ENCODE data around the gene CD180.
"Not testable (repeated sequence)": the region's sequence is repeated elsewhere in the genome, so short reads cannot be mapped to it uniquely, and the experiment has no call there.

The CD180 gene

GRCh38 chr5:67189931-67190330 lies 6.7 kb downstream of the CD180 start:
- no peak for DNase-seq (ENCODE audit: low read depth in 1 of 2, low spot score in 1 of 2)

- DNase-seq (ENCODE audit: low read depth in 1 of 2, low spot score in 1 of 2): no peak
Measured at GRCh38 chr5:67189079-67189354, 7.6 kb downstream of the CD180 start.

- no peak for DNase-seq (ENCODE audit: low read depth in 1 of 2, low spot score in 1 of 2)
Measured at GRCh38 chr5:67188274-67189078, 8.1 kb downstream of the CD180 start.

- no peak for DNase-seq (ENCODE audit: low read depth in 1 of 2, low spot score in 1 of 2)
Measured at GRCh38 chr5:67187006-67187715, 9.4 kb downstream of the CD180 start.

GRCh38 chr5:67183859-67184258 lies 12.7 kb downstream of the CD180 start:
- DNase-seq (ENCODE audit: low read depth in 1 of 2, low spot score in 1 of 2): no peak

GRCh38 chr5:67182301-67182790 lies 14.3 kb downstream of the CD180 start:
- no peak for DNase-seq (ENCODE audit: low read depth in 1 of 2, low spot score in 1 of 2)

DNA sequence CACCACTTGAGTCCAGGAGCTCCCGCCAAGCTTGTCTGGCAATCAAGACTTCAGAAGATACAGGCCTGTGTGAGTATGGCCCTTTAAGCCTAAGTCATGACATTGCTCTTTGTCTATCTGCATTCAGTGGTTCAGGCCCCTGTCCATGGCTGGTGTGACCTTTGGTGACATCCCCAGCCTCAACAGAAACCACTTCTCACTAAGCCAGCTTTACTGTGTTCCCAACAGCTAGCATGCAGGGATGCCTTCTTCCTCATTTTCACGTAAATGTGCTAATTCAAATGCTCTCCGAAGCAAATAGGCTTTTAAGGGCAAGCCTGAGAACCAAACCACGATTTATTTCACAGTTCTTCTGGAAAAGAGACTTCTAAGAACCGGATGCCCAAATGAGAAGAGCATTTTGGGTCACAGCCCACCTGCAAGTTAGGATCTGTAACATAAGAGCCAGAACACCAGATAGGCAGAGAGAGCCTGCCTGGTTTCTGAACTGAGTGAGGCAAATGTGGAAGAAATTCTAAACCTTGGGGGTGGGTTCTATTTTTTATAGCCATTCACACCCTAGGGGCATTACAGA lies 14.9 kb downstream of the CD180 start:
- DNase-seq (ENCODE audit: low read depth in 1 of 2, low spot score in 1 of 2): no peak

DNA sequence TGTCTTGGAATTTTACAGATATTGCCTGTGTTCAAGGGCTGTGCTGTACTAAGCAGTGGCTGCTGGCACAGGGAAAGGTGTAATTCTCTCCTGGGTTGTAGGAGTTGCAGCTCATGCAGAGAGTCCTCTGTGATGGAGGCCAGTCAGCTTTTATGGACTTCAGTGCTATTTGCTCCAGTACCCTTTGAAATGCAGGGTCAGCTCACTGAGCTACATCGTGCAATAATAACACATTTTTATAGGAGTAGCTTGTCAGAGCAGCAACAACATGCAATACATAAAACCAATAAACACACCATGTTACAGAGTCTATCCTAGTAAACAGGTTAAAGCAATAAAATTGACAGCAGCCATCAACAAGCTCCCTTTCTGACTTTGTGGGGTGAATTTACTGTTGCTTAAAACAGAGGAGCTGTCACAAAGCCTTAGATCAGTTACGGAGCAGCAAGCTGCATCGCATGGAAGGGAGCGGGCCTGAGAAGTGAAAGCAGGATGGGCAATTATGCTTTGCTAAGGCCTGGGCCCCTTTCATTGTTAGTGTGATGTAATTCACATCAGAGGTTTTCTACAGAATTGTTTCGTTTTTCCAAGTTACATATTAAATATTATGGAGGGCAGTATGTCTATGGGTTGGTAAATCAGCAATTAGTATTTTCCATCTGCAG lies 16.8 kb downstream of the CD180 start:
- DNase-seq (ENCODE audit: low read depth in 1 of 2, low spot score in 1 of 2): no peak

DNA sequence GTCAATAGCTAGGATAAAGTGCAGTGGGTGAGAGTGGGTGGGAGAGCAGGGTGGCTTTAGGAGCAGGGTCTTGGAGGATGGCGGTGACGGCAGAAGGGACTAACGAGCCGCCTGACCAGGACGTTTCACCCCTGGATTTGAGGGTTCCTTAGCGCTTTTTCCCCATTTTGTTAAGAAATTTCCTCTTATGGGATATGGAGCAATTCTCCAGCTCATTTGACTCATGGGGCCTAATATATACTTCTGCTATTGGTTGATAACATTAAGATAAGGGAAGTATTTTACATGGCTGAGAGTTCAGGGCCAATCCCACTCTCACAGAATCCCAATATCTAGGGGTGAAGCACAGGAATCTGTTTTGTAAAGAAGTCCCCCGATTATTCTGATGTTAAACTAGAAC lies 17.6 kb downstream of the CD180 start:
- DNase-seq (ENCODE audit: low read depth in 1 of 2, low spot score in 1 of 2): no peak

GRCh38 chr5:67178085-67178484 lies 18.5 kb downstream of the CD180 start:
- DNase-seq (ENCODE audit: low read depth in 1 of 2, low spot score in 1 of 2): no peak

DNA sequence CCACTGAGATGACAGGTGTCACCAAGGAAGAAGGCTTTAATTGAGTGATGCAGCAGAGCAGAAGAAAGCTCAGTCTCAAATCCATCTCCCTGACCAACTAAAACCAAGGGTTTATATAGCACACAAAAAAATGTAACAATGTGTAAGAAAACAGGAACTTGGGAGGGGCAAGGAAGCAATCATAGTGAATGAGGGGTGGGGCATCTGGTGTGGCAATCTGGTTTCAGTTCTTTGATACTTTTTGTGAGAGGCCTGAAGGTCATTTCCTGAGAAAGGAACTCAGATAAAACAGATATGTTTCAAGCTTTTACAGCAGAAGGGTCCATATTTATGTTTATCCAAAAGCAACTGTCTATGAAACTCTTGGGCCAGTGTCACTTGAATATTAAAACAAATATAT lies 19.7 kb downstream of the CD180 start:
- DNase-seq (ENCODE audit: low read depth in 1 of 2, low spot score in 1 of 2): no peak

GRCh38 chr5:67173959-67174358 lies 22.6 kb downstream of the CD180 start:
- no peak for DNase-seq (ENCODE audit: low read depth in 1 of 2, low spot score in 1 of 2)

DNA sequence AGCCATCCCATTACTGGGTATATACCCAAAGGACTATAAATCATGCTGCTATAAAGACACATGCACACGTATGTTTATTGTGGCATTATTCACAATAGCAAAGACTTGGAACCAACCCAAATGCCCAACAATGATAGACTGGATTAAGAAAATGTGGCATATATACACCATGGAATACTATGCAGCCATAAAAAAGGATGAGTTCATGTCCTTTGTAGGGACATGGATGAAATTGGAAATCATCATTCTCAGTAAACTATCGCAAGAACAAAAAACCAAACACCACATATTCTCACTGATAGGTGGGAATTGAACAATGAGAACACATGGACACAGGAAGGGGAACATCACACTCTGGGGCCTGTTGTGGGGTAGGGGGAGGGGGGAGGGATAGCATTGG lies 23.2 kb downstream of the CD180 start:
- not testable (repeated sequence) for DNase-seq (ENCODE audit: low read depth in 1 of 2, low spot score in 1 of 2)

- DNase-seq (ENCODE audit: low read depth in 1 of 2, low spot score in 1 of 2): no peak
Measured at GRCh38 chr5:67170767-67171166, 25.8 kb downstream of the CD180 start.

GRCh38 chr5:67168069-67168468 lies 28.5 kb downstream of the CD180 start:
- no peak for DNase-seq (ENCODE audit: low read depth in 1 of 2, low spot score in 1 of 2)

GRCh38 chr5:67166460-67167285 lies 29.9 kb downstream of the CD180 start:
- peak; percentile 52 to 58 for DNase-seq (ENCODE audit: low read depth in 1 of 2, low spot score in 1 of 2)

DNA sequence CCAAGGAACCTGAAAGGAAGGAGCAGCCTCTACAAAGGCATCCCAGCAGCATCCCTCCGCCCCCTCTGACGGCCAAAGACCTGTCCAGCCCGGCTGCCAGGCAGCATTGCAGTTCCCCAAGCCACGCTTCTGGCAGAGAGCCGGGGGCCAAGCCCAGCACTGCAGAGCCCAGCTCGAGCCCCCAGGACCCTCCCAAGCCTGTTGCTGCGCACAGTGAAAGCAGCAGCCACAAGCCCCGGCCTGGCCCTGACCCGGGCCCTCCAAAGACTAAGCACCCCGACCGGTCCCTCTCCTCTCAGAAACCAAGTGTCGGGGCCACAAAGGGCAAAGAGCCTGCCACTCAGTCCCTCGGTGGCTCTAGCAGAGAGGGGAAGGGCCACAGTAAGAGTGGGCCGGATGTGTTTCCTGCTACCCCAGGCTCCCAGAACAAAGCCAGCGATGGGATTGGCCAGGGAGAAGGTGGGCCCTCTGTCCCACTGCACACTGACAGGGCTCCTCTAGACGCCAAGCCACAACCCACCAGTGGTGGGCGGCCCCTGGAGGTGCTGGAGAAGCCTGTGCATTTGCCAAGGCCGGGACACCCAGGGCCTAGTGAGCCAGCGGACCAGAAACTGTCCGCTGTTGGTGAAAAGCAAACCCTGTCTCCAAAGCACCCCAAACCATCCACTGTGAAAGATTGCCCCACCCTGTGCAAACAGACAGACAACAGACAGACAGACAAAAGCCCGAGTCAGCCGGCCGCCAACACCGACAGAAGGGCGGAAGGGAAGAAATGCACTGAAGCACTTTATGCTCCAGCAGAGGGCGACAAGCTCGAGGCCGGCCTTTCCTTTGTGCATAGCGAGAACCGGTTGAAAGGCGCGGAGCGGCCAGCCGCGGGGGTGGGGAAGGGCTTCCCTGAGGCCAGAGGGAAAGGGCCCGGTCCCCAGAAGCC lies 30.8 kb downstream of the CD180 start:
- peak; percentile 58 to 64 for DNase-seq (ENCODE audit: low read depth in 1 of 2, low spot score in 1 of 2)

DNA sequence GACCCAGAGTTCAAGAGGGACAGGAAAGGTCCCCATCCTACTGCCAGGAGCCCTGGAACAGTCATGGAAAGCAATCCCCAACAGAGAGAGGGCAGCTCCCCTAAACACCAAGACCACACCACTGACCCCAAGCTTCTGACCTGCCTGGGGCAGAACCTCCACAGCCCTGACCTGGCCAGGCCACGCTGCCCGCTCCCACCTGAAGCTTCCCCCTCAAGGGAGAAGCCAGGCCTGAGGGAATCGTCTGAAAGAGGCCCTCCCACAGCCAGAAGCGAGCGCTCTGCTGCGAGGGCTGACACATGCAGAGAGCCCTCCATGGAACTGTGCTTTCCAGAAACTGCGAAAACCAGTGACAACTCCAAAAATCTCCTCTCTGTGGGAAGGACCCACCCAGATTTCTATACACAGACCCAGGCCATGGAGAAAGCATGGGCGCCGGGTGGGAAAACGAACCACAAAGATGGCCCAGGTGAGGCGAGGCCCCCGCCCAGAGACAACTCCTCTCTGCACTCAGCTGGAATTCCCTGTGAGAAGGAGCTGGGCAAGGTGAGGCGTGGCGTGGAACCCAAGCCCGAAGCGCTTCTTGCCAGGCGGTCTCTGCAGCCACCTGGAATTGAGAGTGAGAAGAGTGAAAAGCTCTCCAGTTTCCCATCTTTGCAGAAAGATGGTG lies 31.6 kb downstream of the CD180 start:
- DNase-seq (ENCODE audit: low read depth in 1 of 2, low spot score in 1 of 2): no peak

DNA sequence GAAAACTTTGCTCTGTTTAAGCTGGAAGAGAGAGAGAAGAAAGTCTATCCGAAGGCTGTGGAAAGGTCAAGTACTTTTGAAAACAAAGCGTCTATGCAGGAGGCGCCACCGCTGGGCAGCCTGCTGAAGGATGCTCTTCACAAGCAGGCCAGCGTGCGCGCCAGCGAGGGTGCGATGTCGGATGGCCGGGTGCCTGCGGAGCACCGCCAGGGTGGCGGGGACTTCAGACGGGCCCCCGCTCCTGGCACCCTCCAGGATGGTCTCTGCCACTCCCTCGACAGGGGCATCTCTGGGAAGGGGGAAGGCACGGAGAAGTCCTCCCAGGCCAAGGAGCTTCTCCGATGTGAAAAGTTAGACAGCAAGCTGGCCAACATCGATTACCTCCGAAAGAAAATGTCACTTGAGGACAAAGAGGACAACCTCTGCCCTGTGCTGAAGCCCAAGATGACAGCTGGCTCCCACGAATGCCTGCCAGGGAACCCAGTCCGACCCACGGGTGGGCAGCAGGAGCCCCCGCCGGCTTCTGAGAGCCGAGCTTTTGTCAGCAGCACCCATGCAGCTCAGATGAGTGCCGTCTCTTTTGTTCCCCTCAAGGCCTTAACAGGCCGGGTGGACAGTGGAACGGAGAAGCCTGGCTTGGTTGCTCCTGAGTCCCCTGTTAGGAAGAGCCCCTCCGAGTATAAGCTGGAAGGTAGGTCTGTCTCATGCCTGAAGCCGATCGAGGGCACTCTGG lies 32.6 kb downstream of the CD180 start:
- no peak for DNase-seq (ENCODE audit: low read depth in 1 of 2, low spot score in 1 of 2)
